ENCODE results near the gene PARP1.

GRCh38 chr1:226433341-226433720 lies 25.4 kb upstream of the PARP1 start:
- no peak for TF ChIP-seq CTCF (conservative IDR thresholded peaks at IDR 0.05 in 1 of 2, IDR thresholded peaks at IDR 0.05 in 1 of 2; ENCODE audit: low read depth in 1 of 2, low read length in 2 of 2)
- TF ChIP-seq EZH2 (IDR thresholded peaks at IDR 0.05; ENCODE audit: low read length, missing control alignments) = no peak

Data from fibroblast of lung (primary cell).